Stimulated activated CD4-positive, alpha-beta T cell treated with anti-CD3 and anti-CD28 coated beads, TNF-alpha, amount 100 ng/mL, for 4 hours (primary cell): ENCODE measurements around the gene CDKAL1.
"Not testable (repeated sequence)": the region's sequence is repeated elsewhere in the genome, so short reads cannot be mapped to it uniquely, and the experiment has no call there.

Source experiments
- DNase-seq, 3 experiments: peaks; one replicate each; pipeline ENCODE4 v3.0.0-alpha.2; 2020; ENCODE audit warnings: low read depth in 3 of 3

Gene CDKAL1

DNA sequence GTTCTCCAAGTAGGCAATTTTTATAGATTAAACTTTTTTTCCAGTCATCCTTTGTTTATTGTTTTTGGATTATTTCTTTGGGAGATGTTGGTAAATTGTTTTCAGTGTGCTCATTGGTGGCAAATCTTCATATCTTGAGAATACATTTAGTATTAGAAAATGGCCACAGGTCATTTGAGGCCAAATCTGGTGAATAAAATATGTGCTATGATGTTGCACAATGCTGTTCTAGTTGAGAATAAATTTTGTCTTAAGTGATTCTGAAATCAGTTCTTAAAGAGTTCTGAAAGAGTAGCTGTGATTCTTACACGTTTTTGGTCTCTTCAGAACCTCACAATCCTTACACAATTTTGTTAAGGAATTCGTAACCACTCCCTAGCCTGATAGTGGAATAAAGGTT lies 20.1 kb downstream of the CDKAL1 start:
- DNase-seq: no peak

DNA sequence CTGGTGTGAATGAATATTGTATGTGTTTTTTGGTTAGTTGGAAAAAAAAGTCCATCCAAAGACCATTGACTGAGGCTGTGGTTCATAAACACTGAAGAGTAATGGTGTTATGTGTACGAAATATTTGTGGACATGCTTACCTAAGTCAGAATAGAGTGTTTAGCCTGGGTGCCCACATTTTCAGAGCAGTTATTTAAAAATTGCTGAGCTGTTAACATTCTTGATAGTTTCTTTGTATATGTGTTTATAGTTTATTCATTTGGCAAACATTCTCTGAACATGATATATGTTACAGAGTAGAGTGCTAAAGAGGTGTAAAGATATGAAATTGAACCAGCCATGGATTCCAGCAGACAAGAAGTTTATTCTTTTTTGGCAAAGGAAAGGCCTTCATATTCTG lies 20.6 kb downstream of the CDKAL1 start:
- DNase-seq: no peak

DNA sequence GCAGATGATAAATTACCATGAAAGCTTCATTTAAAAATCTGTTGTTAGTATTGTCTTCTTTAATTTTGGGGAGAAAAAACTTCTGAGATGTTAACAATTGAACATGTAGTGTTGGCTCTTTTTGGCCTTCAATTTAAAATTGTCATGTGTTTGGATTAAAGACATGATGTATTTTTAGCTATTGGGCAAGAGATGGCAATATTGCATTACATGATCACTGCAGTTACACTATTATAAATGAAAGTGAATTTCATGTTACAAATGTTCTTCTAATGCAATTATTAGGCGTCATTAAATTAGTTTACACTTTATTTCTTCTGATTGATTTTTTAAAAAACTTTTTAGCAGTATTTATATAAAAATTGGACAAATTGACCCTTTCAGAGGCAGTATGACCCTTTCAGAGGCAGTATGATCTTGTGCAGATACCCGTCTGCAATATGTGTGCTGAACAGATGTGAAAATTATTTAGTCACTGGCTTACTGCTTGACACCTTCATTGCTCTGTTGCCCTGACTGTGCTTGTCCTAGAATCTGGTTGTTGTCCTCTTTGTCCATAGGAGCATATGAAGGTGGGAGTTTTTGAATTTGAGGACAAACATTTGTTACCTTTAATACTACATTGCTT lies 25.8 kb downstream of the CDKAL1 start:
- DNase-seq: no peak

DNA sequence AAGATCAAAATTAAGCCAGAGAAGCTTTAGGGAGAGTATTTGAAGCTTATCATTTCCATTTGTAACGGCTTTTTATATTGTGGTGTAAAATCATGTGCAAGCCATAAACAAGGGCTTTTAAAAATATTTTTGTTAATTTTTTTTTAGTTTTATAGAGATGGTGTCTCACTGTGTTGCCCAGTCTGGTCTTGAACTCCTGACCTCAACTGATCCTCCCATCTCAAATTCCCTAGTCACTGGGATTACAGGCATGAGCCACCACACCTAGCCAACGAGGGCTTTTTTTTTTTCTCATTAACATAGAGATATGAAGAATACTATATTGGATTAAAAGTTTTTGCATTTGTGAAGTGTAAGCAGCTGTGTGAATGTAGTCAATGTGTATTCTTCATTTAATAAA lies 29.1 kb downstream of the CDKAL1 start:
- DNase-seq: no peak

DNA sequence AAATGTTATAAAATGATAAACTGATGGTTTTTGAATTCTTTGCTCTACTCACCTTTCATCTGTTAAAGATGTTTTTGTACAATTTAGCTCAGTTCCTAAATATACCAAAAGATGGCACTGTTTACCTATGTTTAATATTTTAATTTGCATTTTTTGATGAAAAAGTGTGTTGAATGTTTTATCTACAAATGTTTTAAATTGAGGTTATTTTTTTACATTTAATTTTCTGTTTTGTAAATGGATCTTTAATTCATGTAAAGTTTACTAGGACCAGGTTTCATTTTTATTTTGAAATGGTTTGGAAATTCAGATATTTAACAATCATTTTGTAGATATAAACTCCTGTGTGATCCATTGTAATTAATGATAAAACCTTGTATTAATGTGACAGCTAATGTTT lies 30.0 kb downstream of the CDKAL1 start:
- DNase-seq: no peak

DNA sequence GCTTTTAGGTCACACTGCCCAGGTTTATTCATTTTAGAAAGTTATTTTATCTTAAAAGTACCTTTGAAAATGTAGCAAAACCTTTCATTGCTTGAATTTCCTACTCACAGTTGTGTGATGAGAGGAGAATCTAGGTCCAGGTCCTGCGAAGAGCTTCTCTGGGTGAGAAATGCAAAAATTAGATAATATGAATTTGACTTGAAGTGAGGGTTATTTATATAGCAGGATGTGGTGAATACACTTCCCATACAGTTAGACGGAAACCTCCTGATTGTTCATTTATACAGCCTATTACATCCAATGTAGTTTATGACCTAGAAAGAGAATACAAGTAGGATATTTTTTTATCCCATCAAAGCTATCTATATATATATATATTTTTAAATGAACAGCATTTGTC lies 30.5 kb downstream of the CDKAL1 start:
- no peak for DNase-seq

DNA sequence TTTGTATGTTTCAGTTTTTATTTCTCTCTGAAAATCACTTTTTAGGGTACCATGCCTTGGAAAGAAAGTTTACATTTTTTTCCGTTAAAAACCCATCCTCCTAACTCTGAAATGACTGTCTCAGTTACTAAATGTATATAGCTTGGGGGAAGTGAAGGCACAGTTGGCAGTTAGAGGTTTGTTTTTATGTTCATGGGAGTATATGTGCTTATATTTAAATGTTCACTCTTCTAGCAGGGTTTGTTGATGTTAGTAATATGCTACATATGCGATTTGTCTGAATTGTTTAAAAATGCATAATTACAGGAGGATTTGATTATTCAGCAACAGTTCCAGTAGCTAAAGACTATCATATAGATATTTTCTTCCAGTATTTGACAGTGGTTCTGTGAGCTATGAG lies 31.1 kb downstream of the CDKAL1 start:
- no peak for DNase-seq

DNA sequence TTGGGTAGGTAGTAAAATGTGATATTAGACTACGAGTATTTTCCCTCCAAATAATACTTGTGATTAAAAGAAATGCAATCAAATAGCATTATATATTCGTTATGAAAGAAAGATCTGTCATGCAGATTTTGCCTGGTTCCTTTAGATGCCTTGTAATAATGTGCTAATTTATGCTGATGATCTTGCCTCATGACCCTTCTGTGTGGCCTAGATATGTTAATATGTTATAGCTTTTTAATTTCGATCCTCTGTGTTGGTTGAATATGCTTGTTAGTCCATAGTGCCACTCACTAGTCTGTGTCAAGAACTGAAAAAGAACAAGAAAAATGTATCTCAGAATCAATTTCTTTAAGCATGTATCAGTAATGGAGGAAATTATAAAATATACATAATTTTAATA lies 31.9 kb downstream of the CDKAL1 start:
- no peak for DNase-seq

DNA sequence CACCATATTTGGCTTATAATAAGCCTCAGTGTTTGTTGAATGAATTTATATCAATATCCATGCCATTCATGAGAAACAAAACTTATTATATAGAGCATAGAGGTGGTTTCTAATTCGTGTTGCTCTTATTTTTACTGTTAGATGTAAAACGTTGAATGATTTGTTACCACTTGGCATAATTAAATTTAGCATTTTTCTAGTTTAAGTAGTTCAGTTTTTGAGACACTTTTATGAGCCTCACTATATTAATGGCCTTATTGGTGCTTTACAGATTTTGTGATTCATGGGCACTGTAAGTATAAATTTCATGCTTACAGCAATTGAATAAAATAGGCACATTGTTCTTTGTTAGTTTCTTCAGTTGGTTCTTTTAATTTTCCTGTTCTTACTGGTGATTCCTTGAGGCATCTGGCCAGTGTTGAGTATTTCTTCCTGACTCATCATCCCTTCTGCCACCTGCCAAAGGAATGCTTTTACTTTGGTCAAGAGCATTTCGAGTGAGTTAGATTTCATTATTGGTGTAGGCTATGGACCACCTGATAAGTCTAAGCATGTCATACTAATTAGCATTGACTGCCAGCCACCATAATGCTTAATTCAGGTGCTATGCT lies 34.8 kb downstream of the CDKAL1 start:
- DNase-seq: no peak

DNA sequence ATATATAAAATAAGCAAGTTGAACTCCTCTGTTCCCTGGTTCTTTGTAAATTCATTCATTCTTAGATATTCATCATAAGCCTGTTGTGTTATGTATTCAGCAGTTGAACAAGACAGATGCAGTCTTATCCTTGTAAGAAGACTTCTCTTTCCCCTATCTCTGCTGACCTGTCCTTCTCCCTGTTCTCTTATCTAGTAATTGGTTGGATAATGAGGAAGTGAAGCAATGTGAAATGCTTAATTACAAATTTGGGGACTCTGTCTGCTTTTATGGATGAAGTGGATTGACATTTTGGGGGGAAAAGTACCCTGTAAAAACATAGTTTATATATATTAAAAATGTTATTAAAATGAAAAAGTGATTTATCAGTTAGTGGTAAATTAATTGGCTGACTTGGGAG lies 37.0 kb downstream of the CDKAL1 start:
- no peak for DNase-seq

DNA sequence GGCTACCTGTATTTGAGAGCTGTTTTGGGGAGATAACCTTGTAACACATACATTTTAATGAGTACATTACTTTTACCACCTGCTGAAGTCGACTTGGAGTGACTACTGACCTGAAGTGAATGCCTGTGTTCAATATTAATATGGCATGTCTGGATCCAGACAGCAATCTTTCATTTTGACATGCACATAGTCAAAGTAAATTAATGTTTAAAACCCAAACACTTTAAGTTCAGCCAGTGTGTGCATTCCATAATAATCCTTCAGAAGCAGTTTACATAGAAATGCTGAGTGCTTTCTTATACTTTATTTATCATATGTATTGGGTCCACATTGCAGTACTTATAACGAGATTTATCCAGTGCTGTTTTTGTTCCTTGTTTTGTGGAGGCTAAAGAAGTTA lies 38.0 kb downstream of the CDKAL1 start:
- DNase-seq: no peak

DNA sequence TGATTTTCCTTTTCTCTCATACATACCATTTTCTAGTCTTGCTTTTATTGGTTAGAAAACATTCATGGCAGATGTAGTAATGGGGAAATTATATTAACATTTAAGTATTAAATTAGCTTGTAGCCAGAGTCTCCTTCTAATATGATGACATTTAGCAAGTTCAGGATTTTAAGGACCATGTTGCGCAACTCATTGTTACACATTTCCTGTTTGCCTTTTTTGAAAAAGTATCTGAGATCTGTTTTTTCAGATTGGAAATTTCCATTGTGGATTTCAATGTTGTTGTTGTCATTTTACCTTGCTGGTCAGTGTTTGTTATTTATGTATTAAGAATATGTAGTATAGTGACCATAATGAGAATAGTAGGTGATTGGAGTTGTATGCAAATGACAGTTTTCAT lies 38.7 kb downstream of the CDKAL1 start:
- DNase-seq: no peak

DNA sequence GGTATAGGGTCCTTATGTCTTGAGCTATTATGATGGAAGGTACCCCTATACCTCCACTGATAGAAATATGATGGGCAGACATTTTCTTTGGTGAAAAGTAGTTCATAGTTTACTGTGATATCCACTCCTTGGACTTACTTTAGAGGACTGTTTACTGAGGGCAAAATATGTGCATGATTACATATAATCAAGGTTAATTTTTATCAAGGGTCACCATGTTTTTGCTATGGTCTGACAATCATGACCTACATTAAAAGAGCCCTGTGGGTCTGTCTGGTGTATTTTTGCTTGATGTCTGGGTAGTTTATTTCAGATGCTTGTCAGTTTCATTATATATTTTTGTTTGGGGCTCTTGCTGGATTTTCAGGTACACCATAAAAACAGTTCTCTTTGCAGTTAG lies 40.1 kb downstream of the CDKAL1 start:
- no peak for DNase-seq

DNA sequence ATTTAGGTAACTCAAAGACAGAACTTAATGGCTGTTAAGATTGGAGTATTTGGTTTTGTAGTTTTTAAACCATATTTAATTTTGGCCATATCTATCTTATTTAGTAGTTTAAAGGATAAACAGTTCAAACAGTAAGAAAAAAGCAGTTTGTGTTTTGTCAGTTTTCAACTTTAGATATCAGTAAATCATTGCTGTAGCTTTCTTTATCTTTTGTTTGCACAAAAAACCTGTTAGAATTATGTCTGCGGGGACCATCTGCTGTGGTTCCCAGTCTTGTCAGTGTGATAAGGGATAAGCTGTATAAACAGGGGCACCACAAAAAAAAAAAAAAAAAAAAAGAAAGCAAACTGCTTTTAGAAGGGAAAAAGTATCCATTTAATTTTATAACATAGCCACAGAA lies 40.9 kb downstream of the CDKAL1 start:
- no peak for DNase-seq

DNA sequence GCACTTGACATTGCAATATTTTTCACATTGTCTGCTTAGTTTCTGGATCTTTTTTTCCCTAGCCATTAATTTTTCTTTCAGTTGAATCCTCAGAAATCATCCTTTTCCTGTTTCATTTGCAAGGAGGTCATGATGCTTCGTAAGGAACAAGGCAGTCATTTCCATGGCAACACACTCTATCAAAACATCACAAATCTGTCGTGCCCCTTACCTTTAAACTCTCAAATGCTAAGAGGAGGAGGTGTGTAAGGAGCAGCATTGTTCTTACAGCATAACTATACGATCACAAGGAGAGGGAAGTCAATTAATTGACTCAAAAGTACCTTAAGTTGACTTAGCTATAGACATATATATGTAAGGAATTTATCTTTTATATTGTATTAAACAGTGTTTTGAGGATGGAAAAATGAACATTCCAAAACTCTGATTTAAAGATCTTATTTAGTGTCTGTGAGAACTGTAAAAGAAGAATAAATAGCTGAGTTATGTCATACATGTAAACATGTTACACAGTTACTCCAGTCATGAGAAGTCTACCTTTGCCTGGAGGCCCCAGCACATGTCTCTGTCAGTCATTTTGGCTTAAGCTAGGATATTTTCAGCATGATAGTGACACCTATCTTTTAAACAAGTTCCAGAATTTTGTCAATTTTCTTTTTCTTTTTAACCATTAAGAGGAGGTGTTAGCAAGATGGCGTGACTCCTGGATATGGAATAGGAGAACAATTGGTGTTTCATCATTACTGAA lies 41.6 kb downstream of the CDKAL1 start:
- DNase-seq: no peak

DNA sequence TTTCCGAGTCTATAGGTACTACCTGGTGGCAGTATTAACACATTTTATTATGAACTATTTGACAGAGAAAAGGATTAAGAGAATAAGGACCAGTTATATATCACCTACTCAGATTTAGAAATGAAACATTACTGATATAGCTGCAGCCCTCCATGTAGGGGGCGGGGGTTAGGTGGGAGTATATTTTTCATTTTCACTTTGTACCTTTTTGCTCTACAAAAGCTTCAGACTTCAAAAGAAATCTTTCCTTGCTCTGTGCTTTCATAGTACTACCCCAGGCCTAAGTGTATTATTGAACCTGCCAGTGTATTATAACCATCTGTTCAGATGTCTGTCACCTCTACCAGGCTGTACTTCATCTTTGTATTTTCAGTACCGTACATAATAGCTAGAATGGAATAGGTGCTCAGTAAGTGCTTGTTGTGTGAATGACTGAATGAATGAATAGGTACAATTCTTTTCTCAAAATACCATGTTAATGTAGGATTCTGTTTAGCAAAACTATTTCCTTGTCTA lies 43.0 kb downstream of the CDKAL1 start:
- no peak for DNase-seq

DNA sequence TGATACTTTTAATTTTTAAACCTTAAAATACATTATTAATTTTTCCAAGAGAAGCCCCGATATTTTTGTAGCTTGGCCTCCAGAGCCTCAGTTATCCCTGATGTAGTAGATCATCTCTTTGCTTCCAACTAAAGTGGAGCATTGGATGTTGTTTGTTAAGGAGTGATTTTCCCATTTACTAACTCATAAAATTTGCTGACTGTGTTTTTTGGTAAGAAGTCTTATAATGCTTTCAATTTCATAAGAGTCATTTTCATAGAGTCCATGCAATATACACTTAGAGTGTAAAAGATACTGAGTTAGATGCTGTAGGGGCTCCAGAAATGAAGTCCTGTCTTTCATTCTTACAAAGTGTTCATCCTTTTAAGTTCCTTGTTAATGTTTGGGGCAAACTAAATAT lies 46.8 kb downstream of the CDKAL1 start:
- DNase-seq: no peak

DNA sequence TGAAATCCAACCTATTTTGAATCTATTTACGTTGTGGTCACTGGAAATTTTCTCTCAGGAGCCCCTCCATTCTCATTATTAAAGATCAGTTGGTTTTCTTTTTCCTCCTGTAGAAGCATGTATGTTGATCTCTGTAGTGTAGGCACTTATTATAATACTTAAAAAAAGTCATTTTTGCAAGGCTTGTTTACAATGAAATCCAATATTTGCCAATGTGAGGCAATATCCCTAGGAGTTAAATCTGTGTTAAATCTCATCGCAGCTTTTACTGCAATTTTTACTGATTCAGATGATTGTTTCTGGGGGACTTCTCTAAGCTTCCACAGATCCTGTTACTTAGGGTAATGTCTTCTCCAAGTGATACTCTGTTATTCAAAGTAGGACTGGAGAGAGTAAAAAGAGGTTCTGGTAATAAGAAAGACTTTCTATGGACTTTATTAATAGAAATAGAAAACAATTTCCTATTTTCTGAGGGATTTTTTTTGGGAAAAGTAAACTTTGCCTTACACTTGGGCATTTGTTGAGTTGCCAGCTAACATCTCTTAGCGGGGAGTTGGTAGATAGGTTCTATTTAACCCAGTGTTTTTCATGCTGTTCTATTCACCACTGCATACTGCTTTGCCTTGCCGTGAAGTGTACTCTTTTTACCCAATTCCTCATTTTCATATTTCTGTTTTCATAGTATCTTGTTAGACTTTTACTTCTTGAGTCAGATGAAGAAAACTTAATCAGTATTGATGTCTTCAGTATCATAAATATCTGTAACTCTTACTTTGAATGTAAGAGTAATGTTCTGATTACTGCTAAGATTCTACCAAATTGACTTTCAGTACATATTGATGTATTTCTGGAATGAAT lies 48.6 kb downstream of the CDKAL1 start:
- no peak for DNase-seq

DNA sequence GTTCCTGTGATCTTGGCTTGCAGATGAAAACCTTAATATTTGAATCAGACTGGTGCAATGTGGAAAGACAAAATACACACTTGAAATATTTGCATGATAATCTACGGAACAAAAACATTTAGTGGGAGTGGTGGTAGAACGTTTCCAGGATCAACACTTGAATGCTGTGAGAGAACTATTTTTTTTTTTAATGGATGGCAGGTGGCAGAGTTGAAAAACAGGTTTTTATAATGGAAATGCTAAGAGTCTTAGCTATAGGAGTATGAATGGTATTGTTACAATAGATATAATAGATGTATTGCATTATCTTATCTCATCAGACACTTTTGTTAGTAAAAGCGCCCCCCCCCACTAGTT lies 49.2 kb downstream of the CDKAL1 start:
- no peak for DNase-seq

DNA sequence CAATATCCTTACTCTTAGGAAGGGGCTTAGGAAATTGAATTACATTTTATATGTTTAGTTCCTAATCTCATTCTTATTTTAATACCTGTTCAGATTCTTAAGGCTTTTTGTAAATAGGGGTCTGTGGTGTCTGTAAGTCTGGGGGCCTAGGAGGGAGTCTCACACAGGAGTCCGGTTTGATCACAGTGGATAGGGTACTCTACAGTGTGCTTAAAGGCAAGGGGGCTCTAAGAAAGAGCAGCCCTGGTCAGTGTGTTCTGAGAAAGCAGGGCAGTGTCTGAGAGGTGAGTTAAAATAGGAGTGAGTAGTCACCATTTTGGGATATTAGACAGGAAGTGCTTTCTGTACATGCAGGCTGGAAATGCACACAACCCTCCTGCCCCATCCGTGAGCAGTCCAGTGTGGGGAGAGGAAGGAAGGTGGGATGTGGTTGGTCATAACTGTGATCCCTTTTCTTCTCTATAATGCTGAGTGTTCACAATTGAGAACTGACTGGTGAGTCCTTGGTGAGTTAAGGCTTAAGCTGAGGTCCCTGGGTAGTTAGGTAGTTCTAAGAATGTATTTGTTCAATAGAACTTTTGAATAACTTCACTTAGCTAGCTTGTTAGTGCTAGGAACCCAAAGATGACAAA lies 50.0 kb downstream of the CDKAL1 start:
- DNase-seq: no peak

DNA sequence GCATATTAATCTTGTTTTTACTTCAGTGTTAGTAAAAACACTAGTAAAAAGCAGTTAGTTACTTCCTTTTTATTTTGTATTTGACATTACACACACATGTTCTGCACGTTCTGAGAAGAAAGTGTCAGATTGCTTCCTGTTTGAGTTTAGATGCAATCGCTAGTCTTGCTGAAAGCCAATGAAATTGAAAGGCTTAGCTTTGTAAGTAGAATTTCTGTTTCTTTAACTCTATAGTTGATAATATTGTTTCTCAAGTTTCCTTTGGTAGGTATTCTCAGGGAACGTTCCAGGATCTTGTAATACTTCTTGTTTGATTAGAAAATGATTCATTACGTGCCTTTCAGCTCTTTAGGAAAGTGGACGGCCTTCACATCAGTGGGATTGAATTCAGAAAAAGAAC lies 55.0 kb downstream of the CDKAL1 start:
- DNase-seq: no peak

DNA sequence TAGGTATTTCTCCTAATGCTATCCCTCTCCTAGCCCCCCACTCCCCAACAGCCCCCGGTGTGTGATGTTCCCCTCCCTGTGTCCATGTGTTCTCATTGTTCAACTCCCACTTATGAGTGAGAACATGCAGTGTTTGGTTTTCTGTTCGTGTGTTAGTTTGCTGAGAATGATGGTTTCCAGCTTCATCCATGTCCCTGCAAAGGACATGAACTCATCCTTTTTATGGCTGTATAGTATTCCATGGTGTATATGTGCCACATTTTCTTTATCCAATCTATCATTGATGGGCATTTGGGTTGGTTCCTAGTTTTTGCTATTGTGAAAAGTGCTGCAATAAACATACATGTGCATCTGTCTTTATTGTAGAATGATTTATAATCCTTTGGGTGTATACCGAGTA lies 56.2 kb downstream of the CDKAL1 start:
- DNase-seq: not testable (repeated sequence)
